ENCODE data around the gene UNG. TPM values are rescaled to one million over a fixed set of nuclear protein-coding genes. Genes with fewer than 3 reads are reported as not detected.

UNG gene
- total RNA-seq, 6 donors from 2014 or later, result 8.2 to 27.6 (median 15.5) TPM

GRCh38 chr12:109147954-109148353 is 50.6 kb downstream of the UNG start:
- Histone ChIP-seq H3K27me3 (no peaks in the 10 kb centered on the region), H3K9me3 (no peaks in the 10 kb centered on the region), H3K4me1 (no peaks in the 10 kb centered on the region), H3K27ac (peak overlapping the region in 1 of 4 donors; percentile 10), H3K4me3 (no peak overlapping the region), H3K36me3 (no peaks in the 10 kb centered on the region)
- ATAC-seq (ENCODE audit: low FRiP score in 2 of 2), result peak; percentile 47 to 92
- TF ChIP-seq, protein P1, sequence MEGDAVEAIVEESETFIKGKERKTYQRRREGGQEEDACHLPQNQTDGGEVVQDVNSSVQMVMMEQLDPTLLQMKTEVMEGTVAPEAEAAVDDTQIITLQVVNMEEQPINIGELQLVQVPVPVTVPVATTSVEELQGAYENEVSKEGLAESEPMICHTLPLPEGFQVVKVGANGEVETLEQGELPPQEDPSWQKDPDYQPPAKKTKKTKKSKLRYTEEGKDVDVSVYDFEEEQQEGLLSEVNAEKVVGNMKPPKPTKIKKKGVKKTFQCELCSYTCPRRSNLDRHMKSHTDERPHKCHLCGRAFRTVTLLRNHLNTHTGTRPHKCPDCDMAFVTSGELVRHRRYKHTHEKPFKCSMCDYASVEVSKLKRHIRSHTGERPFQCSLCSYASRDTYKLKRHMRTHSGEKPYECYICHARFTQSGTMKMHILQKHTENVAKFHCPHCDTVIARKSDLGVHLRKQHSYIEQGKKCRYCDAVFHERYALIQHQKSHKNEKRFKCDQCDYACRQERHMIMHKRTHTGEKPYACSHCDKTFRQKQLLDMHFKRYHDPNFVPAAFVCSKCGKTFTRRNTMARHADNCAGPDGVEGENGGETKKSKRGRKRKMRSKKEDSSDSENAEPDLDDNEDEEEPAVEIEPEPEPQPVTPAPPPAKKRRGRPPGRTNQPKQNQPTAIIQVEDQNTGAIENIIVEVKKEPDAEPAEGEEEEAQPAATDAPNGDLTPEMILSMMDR (IDR thresholded peaks at IDR 0.05), result no peak
- TF ChIP-seq POLR2AphosphoS5 (IDR thresholded peaks at IDR 0.05), result peak; percentile 38 to 49
- no peak for TF ChIP-seq POLR2A (IDR thresholded peaks at IDR 0.05)
- TF ChIP-seq EP300 (IDR thresholded peaks at IDR 0.05), result peak in 1 of 4 donors; percentile 5
- no peak for DNase-seq
- 54 to 56% methylated on average over 2 of the region's 2 CpGs for whole genome bisulfite sequencing, 2 donors

GRCh38 chr12:109150124-109150640 is 52.8 kb downstream of the UNG start:
- TF ChIP-seq POLR2A (IDR thresholded peaks at IDR 0.05), result no peak
- TF ChIP-seq, protein P1 (IDR thresholded peaks at IDR 0.05), result no peak
- no peak for TF ChIP-seq POLR2AphosphoS5 (IDR thresholded peaks at IDR 0.05)
- TF ChIP-seq EP300 (IDR thresholded peaks at IDR 0.05), result no peak
- Histone ChIP-seq H3K9me3 (no peaks in the 10 kb centered on the region), H3K27me3 (no peaks in the 10 kb centered on the region), H3K36me3 (no peaks in the 10 kb centered on the region), H3K27ac (peak overlapping the region in 1 of 4 donors; percentile 42), H3K4me1 (peaks cover 2 to 16% (median 4%) of the 10 kb centered on the region in 4 donors), H3K4me3 (no peak overlapping the region)
- DNase-seq (no peak), ATAC-seq (ENCODE audit: low FRiP score in 2 of 2) (no peak)
- 87 to 93% methylated on average over 8 to 9 of the region's 9 CpGs for WGBS, 2 donors

DNA sequence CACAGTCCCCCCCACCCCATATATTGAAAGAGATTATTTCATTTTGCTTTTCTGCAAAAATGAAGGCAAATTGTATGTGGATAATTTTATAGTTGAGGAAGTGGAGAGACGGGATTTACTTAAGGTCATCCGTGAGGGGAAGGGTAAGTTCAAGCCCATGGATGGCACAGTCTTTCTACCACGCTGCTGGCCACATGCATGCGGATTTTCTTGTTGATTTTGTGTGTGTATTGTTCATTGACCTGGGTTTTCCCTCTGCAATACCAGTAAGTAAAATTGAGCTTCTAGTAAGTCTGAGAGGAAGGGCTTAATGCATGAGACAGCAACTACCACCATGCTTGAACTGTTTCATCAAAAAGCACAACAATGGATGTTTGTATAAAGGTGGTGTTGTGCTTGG is 54.1 kb downstream of the UNG start:
- H3K4me1 ChIP-seq, result peaks cover 4 to 21% (median 6%) of the 10 kb centered on the region in 4 donors
- TF ChIP-seq POLR2AphosphoS5 (IDR thresholded peaks at IDR 0.05) (no peak), EP300 (IDR thresholded peaks at IDR 0.05) (no peak), POLR2A (IDR thresholded peaks at IDR 0.05) (no peak)
- TF ChIP-seq, protein P1 (IDR thresholded peaks at IDR 0.05), result no peak
- no peaks in the 10 kb centered on the region for H3K36me3 ChIP-seq
- H3K4me3 ChIP-seq, result no peak overlapping the region
- ATAC-seq (ENCODE audit: low FRiP score in 2 of 2) (no peak), DNase-seq (no peak)
- 89 to 96% methylated on average over 4 of the region's 4 CpGs for WGBS, 2 donors
- H3K27ac ChIP-seq, result no peak overlapping the region
- H3K27me3 ChIP-seq, result no peaks in the 10 kb centered on the region
- H3K9me3 ChIP-seq, result no peaks in the 10 kb centered on the region

DNA sequence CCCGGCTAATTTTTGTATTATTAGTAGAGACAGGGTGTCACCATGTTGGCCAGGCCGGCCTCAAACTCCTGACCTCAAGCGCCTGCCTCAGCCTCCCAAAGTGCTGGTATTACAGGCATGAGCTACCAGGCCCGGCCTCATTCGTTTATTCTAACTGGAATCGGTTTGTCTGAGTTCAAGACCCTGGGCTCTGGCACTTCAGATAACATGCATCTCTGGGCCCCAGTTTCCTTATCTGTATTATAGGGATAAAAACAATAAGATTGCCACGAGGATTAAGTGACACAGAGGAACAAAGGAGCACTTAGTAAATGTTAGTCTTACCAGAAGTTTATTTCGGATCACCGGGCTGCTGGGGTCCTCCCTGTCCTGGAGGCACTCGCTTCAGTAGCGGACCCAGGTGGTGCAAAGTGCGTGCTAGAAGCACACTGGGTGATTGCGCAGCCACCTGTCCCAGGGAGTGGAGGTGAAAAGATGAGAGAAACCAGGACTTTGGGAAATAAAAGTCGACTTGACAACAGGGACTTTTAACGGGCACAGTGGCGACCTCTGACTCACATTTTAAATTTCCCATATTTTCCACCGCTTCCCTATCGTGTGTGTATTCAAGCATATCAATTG is 56.5 kb downstream of the UNG start:
- DNase-seq (peak in 1 of 2 donors; percentile 28), ATAC-seq (ENCODE audit: low FRiP score in 2 of 2) (peak in 1 of 2 donors; percentile 3)
- Histone ChIP-seq H3K4me1 (peaks cover 4 to 29% (median 10%) of the 10 kb centered on the region in 4 donors), H3K36me3 (no peaks in the 10 kb centered on the region), H3K4me3 (peak overlapping the region; percentile 62 to 80 (median 72)), H3K27ac (peak overlapping the region; percentile 73 to 84 (median 78)), H3K9me3 (no peaks in the 10 kb centered on the region), H3K27me3 (no peaks in the 10 kb centered on the region)
- TF ChIP-seq, protein P1 (IDR thresholded peaks at IDR 0.05), result no peak
- no peak for TF ChIP-seq EP300 (IDR thresholded peaks at IDR 0.05)
- no peak for TF ChIP-seq POLR2AphosphoS5 (IDR thresholded peaks at IDR 0.05)
- TF ChIP-seq POLR2A (IDR thresholded peaks at IDR 0.05), result no peak
- 33 to 35% methylated on average over 17 to 18 of the region's 18 CpGs for WGBS, 2 donors

All from upper lobe of left lung (tissue), 6 donors.